NCI-H82 treated with DMSO at 0.1 percent for 48 hours (cell line): Measurements from ENCODE around the gene AGAP1.

Experiments
- DNase-seq: peaks from one replicate; lab custom pipeline; 2025; ENCODE audit not compliant: unreplicated experiment; lab: John Stamatoyannopoulos, UW

AGAP1 gene

DNA sequence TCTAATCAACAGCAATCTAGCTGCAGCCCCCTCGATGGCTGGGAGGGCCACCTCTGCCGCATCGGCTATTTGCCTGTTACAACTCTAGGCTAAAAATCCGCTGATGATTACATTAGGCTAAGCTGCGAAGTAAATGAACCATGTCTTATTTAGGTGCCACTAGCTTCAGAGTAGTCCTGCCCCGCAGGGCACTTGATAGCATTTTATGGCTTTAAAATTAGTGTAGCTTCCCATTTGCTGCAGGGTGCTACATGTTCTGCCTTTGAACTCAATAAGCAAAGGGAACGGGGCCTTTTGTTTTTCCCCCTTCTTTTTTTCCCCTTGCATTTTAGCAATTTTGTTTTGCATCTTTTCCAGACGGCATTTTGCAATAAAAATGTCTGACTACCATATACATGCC, 404.1 kb downstream of the AGAP1 start:
- DNase-seq: no peak

DNA sequence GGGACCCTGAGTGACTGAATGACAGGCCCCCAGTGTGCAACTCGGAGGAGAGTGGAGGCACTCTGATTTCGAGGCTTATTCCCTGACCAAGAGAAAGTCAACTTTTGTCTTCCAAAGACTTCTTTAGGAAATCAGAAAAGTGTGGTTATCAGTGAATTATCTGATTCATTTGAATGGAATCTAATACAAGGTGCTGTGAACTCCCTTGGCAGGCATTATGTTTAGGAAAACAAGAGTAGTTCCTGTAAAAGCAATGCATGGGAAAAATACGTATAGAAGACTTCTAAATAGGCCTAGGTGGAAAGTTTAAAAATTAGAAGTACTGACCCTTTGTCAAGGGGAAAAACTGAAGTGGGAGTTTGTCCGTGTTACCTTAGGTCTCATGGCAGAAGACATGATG, 404.9 kb downstream of the AGAP1 start:
- DNase-seq: no peak

DNA sequence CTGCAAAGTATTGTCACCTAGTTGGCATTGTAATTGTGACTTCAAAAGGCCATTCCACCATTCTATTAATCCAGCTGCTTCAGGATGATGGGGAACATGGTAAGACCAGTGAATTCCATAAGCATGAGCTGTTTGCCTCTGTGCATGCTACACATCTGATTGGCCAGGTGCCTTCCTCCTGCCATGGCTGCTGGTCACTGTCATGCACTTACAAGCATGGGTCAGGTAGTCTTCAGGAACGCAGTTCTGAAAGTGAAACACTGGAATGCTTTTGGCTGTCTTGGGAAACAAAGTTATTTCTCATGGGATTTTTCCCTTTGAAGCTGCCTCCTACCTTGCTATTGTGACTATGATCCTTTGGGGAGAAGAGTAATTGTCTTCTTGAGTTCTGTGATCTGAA, 406.8 kb downstream of the AGAP1 start:
- no peak for DNase-seq

DNA sequence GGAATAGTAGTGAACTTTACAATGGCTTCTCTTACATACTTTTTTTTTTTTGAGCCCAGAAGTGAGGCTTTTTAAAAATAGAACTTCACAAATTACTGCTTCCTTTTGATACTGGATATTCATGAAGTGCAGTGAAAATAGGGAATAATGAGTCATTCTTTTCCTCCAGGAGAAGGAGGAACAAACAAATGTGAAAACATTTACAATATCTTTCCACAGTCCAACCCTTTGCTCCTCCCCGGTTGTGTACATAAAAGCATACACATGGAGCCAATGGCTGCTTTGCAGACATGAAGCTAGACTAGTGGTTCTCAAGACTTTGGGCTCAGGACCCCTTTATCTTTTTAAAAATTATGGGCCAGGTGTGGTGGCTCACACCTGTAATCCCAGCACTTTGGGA, 407.4 kb downstream of the AGAP1 start:
- no peak for DNase-seq

DNA sequence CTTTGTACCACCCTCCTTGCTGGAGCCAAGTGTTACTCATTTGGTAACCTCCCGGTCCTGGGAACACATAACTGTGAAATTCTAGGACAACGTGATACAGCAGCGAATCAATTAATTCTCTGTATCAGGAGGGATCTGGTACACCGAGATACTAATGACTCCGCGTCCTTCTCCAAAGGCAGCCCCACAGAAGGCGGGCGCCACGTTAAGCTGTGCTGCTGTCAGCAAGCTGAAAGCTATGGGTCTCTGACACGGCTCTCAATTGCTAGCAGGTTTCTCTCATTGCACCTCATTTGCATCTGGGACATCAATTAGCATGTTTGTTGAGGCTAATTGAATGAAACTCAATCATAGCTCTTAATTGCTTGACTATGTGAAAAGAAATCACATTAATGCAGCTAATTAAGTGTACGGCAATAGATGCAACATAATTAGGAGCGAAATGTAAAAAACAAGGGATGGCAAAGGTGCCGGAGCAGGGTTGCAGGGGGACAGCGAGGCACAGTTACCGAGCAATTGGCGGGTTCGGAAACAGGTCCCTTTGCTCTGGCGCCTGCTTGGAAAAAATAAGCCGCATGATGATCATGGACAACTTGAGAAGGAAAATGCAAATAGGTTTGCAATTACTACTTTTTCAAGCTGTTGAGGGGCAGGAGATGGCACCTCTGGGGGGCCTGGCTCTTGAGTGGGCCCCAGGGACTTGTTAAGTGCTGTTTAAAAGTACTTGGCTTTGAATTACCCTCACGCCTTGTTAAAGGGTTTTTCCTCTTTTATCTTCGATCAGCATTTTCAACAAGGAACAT, 410.1 kb downstream of the AGAP1 start:
- DNase-seq: no peak

DNA sequence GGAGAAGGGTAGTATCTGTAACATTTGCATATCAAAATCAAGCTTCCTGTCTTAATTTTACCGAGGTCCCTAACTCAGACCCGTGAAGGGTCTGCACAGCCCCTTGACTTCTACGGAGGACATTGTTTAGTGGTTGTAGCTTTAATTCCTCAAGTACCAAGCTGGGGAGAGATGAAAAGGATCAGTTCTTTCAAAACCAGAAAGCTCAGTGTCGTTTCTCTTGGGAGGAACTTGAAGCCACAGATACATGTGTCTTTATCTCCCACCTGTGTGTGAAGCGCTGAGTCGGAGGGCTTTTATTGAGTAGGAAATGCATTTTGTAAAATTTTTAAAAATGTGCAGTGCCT, 410.7 kb downstream of the AGAP1 start:
- no peak for DNase-seq

DNA sequence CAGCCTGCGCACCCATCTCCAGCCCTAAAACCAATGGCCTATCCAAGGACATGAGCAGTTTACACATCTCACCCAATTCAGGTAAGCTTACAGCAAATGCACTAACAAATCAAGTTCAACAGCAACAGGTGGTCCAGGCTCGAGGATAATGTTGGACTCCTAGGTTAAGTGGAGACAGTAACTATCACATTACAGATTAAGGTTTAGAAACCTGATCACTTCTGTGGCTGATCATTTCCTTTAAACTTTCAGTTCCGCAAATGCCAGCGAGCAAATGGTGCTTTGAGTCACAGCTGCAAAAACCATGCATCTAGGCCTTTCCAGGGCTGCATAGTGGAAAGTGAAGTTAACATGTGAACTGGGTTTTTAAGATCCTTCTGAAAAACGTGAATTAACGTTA, 415.0 kb downstream of the AGAP1 start:
- no peak for DNase-seq

DNA sequence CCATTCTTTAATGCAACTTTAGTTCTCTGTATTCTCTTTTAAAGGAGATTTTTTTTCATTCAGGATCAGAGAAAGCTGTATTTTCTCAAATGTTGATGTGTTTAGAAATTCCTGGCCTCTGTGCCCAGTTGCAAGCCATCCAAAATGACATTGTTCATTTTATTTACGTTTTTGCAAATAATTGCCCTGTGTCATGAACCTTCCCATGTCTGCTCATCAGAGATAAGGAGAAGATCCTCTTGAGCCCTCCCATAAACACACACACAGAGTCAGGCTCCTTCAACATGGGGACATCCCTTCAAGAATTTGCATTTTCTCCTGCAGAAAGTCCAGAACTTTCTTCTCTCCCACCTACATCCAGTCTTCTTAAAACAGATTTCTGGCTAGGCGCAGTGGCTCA, 415.5 kb downstream of the AGAP1 start:
- no peak for DNase-seq

DNA sequence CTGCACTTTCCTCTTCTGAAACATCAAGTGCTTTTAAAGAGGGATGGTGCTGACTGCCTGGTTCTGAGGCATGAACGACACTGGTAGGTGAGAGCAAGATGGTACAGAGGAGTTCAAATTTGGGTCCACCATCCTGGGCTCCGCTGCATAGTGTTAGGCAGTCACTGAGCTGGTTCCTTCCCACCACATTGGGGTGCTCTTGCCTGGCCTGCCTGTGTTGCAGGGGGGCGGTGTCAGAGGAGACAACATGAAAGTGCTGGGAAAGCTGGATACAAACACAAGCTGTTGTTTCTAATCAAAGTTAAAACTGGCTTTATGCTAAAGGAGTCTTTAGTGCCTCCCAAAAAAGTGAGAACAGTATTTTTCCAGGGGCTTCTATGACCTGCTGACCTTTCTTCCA, 416.2 kb downstream of the AGAP1 start:
- DNase-seq: no peak

DNA sequence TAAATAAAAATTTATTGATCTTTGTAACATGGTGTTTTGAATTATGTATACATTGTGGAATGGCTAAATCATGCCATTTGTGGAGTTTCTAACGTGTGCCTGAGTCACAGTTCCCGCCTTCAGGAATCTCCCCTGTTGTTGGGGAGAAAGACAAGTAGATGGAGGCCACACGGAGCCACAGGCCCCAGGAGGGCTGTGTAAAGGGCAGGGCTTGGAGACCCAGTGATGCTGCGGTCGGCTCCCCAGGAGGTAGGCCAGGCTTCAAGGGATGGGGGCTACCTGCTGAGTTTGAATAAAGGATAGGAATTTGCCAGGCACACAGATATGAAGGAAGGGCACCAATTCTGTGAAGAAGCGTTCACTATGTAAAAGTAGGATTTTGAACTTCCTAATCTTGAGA, 417.3 kb downstream of the AGAP1 start:
- no peak for DNase-seq

DNA sequence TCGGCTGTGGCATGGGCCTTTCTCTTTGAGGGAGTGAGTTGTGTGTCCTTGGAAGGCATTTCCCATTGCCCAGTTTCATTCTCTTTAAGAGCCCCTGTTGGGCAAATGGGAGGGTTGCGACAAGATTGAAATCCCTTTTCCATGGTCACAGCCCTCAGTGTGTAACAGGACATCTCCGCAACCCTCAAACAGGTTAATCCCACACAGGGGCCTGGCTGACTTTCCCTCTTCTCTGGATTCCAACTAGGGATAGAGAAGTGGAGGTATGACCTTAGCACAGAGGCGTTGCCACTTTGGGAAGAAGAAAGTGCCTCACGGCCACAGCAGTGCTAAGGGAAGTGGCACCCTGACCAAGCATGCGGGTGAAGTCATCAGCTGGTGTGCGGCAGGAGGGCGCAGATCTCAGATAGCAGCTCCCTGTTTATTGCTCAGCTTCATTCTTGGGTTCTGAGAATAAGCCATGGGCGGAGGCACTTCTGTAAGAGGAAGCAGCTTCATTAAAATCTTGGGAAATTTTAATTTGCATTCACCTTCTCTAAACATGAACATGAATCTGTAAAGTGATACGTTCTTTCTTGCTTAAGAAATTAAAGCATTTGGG, 417.9 kb downstream of the AGAP1 start:
- no peak for DNase-seq

DNA sequence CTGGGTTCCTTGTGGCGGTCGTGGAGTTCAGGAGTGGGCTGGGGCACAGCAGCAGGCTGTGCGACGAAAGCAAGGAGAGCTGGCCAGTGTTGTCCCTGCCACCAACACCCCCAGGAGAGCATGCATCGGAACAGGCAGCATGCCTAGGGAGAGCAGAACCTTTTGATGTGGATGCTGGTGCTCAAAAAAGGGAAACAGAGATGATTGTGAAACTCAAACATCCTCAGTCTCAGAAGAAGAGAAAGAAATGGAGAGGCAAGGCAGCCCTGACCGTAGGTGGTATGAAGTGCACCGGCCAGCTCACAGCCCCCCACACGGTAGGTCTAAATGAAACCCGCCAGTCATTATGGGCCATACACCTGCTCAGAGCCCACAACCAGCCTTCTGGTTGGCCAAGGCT, 420.9 kb downstream of the AGAP1 start:
- no peak for DNase-seq

DNA sequence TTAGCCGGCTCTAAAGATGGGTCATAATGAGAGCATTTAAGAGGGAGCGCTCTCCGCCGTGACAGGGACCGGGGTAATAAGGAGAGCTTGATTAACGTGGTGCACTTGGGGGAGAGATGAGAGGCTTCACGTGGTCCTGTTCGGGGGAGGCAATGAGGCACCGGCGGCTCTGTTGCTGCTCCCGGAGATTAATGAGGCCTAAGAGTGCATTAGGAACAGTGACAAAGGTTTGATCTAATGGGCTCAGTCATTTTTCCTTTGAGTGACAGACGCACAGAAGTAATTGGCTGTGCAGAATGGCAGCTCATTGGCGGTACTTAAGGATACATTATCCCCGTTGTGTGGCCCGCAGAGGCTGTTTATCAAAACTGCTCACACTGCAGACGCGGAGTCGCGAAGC, 423.7 kb downstream of the AGAP1 start:
- DNase-seq: peak; percentile 89

DNA sequence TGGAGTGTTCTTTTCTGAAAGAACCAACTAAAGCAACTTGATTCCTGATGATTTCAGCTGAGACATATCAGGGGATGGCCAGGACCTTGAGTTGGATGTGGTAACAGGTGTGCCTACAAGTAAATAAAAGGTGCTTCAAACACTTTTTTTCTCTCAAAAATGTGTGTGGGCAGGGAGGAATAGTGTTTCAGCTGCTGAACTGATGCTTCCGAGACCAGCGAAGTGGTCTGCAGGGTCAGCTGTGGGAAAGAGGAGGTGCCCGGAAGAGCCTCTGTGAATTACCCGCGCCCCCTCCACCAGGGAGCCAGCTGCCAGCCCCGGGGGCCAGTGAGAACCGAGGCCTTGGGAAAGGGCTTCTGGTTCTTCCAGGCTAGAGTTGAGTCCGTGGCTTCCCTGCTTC, 425.0 kb downstream of the AGAP1 start:
- DNase-seq: no peak

DNA sequence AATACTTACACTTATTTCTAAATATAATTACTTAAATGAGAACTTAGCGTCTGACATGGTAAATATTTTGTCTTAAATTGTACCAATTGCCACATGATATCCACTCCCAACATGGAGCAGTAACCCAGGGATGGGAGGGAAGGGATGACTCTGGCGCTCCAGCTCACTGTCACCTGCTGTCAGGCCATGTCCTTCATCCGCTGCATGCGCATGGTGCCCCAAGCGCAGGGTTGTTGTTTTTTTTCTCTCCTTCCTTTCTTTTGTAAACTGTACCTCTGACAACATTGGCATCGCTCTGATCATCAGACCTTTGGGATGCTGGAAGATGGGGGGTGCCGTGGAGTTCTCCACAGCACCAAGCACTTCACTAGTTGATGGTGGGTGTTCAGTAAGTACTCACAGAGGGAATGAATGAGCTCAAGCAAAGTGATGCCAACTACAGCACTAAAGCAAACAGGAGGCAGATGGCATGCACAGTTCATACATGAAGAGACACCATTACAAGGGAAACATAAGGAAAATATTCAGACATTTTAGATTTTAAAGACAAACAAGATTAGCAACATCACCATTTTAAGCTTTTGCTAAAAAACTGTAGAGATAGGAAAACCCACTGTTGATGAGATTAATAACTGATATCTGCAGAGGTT, 426.5 kb downstream of the AGAP1 start:
- DNase-seq: no peak

DNA sequence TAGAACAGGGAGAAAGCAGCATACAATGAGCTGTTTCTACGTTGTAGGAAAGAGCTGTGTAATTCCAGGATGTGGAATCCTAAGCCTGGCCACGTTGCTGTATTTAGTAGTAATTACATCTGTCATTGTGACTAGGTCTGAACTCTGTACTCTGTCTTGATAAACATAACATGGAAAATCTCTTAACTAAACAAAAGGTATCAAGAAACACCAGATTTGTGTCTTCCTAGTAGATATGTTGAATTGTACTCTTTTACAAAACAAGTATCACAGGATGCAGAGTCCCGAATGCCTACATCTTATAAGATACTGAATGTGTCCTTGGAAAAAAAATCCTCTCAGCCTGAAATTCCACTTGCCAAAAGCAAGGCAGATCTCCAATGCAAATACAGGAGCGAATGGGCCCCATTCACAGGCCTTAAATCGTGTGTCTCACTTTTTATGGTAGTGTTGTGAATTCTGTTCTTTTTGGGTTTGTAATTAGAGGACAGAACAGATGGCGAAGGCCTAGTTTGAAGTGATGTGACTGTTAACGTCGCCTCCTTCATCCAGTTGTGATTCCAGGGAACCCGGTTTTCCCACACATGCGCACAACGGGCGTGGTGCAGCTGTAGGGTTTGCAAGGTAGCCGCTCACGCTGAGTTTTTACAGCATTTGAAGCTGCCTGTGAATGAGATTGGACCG, 427.8 kb downstream of the AGAP1 start:
- DNase-seq: no peak

DNA sequence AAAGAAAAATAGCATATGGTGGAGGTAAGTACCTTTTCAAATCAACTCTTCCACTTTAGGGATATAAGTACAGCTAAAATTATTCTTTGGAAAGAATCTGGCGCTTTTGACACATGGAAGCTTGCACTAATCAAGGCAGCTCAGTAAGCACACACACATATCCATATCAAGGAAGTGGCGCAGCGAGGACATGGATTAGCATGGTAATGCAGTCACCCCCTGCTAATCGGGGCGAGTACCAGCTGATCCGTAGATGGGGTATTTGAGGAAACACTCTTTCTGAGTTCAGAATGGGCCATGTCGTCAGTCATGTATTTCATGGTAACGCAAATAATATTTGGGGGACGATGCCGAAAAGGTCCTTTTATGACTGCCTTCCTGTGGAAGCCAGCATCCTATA, 429.0 kb downstream of the AGAP1 start:
- no peak for DNase-seq

DNA sequence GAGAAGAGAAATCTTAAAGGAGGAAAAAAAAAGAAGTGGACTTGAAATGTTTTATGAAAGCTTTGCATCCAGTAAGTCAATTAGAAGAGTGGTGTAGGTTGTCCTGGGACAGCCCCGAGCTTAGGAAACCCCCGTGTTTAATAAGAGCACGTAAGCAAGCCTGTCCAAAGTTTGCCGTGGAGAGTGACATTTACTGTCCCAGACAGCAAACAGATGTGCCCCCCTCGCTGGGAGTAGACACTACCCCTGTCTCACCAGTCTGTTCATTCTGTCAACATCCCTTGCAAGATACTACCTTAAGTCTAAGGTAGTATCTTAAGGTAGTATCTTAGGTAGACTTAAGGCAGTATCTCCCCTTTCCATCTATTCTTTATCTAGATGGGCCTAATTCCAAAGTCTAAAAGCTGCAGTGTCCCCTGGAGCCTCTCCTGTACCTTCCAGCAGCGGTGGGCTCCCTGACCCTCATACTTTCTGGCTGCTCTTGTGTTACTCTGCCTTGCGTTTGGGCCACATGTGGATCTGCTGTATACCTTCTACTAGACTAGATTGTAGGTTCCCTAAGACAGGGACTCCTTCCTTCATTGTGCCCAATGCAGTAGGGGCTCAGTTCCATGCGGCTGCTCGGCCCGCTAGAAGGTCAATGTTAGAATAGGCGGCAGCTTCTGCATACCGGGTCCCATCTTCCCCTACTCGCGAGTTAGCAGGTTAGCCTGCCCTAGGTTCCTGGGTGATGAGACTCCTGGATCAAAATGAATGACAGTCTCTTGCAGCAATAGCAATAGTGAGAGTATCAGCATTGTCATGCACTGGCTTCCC, 430.2 kb downstream of the AGAP1 start:
- DNase-seq: no peak

DNA sequence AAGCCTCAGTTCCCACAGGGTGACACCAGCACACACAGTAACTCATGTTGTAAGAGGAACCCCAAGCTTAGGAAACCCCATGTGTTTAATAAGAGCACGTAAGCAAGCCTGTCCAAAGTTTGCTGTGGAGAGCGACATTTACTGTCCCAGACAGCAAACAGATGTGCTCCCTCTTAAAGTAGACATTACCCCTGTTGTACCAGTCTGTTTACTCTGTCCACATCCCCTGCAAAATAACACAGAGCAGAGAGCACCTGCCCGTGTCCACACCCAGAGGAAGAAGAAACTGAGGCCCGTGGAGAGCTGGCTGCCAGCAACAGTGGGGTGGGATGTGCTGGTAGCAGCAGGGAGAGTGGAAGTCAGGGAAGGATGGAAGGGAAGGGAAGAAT, 430.8 kb downstream of the AGAP1 start:
- no peak for DNase-seq

DNA sequence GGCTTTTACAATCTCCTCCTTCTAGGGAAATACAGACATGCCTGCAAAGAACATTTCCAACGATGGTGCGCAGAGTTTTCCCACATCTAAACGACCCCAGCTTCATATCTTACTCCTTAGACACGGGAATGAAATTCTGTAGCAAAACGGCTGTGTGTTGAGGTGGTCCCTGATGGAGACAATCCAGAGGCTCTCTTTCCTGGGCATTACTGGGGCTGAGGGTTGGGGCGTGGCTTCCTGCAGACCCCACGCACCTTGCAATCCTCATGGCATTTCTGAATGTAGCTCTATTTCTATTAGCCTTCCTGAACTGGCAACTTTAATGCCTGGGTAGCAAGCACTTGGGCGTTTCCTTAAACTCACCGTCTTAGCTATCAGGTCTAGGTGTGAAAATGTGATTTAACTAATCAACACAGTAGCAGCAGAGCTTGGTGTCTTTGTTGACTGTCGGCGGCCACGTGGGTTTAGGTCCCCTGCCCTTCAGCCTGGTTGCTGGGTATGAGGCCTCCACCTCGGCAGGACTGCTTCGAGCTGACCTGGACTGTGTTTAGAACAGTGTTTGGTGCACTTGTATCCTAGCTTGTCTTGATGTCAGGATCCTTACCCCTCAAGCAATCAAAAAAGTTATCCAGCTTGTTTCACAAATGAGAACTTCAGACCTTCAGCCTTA, 431.5 kb downstream of the AGAP1 start:
- DNase-seq: no peak

DNA sequence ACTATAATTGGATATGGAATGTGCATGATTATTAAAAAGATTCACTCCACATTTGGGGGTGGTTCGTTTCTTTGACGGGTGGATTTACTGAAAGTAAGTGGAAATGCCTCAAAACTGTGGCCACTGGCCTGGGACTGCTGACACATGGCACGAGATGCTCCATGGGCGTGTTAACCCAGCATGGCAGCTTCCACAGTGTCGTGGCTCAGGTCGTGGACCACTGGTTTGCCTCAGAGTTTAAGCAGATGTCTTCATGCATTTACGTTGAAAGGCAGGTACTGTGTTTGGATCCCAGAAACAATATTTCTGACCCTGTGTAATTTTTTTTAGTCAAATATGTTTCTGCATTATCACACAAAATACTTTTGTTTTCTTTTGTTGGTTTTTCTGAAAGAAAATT, 432.4 kb downstream of the AGAP1 start:
- no peak for DNase-seq
